ENCODE results near the gene COL2A1.

The COL2A1 gene

DNA sequence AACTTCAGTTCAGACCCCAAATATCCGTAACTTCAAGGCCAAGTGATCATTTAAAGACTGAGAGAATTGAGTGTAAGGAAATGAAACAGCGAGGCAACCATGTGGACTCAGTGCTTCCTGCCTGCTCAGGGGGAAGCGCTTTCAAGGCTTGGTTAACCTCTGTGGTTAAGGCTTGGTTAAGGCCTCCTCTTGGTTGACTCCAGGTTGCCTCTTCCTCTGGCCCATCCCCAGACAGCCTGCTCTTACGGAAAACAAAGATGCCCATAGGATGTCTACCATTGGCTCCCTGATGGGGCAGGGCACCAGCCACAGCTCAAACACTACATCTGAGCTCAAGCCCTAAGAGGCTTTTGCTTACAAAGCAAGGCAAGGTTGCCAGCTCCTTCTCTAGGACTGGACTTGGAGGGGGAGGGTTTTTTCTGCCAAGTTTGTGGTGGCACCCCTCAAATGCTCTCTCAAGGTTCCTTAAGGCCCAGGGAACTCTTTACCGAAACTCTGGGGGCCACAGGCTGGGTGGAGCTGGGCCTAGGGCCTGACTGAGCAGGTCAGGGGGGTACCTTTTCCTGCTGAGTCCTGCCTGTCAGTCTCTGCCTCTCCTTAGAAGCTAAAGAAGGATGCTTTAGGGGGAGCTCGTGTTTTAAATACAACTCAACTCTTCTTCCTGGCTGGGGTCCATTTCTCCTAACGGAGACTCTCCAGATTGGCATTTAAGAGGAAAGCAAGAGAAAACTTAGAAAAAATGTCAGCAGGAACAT lies 13.7 kb downstream of the COL2A1 start:
- peak in 1 of 2 donors; percentile 13 for DNase-seq (ENCODE audit: low read depth in 2 of 2, low spot score in 1 of 2)

DNA sequence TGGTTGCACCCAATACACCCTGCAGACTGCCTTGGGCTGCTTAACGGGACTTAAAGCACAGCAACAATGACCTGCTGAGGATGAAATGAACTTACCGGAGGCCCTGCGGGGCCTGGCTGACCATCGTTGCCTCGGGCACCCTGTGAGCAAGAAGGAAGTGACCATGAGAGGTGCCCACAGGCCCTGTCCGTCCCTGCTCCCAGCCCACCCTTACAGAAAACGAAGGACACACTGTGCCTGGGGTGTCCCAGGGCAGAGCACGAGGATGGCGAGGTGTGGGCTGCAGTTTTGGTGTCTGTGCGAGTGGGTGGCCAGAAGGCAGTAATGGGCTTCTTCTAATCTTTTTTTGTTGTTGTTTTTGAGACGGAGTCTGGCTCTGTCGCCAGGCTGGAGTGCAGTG lies 14.6 kb downstream of the COL2A1 start:
- no peak for DNase-seq (ENCODE audit: low read depth in 2 of 2, low spot score in 1 of 2)

DNA sequence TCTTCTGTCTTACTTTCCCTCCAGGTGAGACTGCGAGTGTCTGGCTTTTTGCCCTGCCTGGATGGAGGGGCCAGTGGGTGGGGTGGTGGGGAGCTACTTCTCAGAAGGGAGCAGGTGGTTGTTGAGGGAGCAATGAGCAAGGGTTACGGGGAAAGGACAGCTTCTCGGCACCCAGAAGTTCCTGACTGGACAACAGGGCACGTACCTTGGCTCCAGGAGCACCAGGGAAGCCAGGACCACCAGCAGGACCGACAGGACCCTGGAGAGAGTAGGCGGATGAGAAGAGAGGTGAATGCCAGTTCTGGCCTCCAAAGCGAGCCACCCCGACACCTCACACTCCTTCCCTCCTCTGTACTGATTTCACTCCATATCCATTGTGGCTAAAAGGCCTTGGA lies 15.3 kb downstream of the COL2A1 start:
- DNase-seq (ENCODE audit: low read depth in 2 of 2, low spot score in 1 of 2), result no peak

DNA sequence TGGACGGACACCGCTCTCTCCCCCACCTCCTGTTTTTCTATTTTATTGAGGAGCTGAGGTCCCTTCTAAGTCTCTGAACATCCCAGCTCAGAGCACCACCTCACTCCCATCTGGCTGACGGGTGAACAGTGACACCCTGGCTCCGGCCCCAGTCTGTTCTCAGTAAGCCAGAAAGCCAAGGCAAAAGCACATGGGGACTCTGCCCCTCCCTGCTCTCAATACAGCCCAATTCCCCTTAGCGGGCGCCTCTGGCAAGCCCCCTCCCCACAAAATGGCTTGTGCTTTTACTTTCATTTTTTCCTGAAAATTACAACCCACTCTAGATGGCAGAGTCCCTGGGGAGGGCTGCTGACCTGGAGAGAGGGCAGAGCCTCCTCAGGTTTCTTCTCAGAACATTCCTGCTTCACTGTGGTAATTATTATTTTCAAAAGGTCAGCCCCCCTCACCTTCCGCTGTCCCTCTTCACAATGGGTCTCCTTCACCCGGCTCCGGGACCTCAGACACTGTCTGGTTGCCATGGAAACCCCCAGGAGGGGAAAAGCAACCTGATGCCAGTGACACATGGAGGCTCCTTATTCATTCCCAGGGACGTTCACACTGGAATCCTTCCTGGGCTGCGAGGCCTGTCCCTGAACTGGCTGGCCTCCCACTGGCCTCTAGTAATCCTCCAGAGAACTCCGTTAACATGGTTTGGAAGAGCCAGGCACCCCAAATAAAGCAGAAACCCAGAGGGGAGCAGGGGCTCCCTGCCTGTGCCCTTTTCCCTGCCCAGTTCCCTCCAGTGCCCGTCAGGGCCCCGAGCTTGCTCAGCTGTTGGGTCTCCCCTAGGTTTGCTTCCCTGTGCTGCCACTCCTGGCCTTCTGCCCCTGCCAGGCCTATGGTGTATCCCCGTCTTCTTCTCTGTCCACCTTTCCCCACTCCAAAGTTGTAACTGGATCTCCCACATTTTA lies 15.9 kb downstream of the COL2A1 start:
- no peak for DNase-seq (ENCODE audit: low read depth in 2 of 2, low spot score in 1 of 2)

DNA sequence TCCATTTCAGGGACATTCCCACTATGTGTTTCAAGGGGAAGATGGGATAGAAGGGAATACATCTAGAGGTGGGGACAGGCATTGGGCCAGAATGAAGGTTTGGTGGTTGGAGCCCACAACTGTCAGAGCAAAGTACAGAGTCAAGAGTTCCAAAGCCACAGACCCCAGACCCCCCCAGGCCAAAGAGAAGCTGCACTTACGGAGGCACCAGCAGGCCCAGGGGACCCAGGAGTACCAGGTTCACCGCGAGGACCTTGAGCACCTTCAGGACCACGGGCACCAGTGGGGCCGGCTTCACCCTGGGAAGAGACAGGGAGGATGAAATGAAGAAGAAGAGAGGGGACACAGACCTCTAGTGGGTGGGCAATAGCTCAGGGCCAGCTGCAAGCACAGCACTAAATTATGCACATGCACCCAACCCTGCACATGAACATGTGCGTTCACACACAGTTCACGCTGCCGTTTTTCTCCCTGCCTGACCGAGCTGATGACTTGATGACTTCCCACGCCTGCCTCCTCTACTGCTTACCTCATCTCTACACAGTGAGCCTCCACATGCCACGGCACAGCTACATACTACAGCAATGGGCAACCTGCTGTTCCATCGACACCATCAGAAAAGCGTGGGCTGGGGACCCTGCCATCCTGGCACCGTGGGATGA lies 16.7 kb downstream of the COL2A1 start:
- no peak for DNase-seq (ENCODE audit: low read depth in 2 of 2, low spot score in 1 of 2)

DNA sequence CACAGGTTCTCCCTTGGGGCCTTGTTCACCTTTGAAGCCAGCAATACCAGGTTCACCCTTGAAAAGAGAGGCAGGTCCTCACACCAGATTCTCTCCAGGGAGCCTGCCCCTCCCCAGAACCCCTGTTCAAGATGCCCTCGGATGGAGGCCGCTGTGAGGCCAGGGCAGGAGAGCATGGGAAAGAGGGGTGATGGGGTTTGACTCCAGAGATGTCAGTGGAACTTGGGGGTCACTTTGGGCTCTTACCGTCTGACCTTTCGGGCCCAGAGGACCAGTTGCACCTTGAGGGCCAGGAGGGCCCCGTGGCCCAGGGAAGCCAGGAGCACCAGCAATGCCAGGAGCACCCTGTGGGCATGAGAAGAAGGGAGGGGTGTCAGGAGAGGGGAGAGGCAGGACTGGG lies 17.4 kb downstream of the COL2A1 start:
- no peak for DNase-seq (ENCODE audit: low read depth in 2 of 2, low spot score in 1 of 2)

DNA sequence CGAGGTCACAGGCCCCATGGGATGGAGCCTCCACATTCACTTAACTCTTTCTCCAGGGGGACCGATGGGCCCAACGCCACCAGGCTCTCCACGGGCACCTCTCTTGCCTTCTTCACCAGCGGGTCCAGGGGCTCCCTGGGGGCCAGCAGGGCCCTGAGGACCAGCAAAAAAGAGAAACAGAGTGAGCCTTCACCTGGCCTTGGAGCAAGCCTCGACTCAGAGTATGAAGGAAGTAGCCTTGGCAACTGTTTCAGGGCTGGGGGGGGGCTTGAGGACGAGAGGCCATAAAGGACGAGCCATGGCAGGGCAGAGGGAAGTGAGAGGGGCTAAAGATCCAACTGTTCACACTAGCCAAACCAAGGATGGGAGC lies 18.0 kb downstream of the COL2A1 start:
- DNase-seq (ENCODE audit: low read depth in 2 of 2, low spot score in 1 of 2), result no peak

DNA sequence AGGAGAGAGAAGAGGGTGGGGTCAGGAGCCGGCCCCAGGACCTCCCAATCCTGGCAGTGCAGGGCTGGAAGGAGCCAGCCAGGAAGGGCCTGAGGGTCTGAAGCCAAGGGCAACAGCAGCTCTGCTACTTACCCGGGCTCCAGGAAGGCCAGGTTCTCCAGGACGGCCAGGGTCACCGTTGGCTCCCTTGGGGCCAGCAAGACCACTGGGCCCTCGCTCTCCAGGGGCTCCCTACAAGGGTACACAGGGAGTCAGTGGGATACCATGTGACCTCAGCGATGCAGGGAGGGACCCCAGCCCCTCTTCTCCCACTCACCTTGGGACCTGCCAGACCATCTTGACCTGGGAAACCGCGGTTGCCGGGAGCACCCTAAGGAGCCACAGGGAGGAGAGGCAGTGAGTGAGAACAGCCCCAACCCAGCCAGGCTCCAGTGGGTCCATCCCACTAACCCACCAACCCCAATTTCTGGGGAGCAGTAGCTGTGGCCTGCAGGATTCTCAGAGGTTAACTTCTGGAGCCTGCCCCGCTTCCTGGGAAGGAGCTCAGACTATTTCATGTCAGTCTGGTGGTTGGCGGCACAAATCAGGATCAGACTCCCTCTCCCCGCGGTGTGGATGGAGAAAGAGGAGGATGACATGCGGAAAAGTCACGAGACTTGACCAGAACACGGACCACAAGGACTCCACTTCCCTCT lies 18.5 kb downstream of the COL2A1 start:
- DNase-seq (ENCODE audit: low read depth in 2 of 2, low spot score in 1 of 2), result no peak

DNA sequence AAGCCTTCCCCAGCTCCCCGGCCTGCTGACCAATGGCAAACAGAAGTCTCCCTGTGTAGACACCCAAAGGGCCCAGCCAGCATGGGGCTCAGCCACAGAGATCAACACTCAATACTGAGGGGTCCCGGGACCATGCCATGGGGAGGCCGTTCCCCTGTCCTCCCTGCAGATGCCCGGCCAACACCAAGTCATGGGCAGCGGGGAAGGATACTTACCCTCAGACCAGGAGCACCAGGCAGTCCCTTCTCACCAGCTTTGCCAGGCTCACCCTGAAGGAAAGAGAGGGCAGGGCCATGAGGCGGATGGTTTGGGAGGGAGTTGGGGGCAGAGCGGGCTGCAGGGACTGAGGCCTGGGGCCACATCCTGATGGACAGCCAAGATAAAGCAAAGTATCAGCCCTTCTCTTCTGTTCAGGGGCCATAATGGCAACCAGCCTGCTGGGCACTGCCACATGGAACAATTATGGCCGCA lies 19.9 kb downstream of the COL2A1 start:
- no peak for DNase-seq (ENCODE audit: low read depth in 2 of 2, low spot score in 1 of 2)

DNA sequence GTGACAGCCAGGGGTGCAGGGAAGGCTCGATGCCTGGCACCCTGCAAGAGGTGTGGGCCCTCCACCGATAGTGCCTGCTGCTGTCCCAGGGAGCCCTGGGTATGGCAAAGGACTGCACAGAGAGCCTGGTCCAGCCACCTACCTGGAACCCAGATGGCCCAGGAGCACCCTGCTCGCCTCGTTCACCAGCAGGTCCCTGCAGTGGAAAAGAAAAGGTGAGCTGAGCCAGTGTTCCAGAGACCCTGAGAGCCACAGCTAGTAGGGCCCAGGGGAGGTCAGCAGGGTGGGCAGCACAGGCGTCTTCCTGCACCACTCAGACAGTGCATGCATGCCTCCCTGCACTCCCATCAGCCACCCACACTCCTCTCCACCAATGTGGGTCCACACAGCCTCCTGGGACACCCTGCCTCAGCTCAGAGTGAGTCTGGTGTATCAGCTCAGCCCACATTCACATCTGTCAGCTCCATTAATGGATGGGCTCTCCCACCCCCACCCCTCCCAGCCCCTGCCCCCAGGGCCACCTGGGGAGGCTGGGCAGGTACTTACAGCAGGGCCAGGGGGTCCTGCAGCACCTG lies 20.6 kb downstream of the COL2A1 start:
- DNase-seq (ENCODE audit: low read depth in 2 of 2, low spot score in 1 of 2), result no peak

DNA sequence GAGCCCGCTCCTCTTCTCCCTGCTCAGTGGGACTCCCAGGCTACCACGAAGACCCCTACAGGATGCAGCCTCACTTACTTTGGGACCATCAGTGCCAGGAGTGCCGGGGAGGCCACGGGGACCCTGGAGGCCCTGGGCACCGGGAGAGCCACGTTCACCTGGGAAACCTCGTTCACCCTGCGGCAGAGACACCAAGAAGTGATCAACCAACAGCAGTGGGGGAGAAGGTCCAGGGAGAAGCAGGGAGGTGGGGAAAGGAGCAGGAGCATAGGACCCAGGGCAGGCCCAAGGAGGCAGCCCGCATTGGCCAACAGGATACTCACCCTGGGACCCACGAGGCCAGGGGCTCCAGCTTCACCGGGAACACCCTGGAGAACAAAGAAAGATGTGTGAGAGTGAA lies 21.5 kb downstream of the COL2A1 start:
- no peak for DNase-seq (ENCODE audit: low read depth in 2 of 2, low spot score in 1 of 2)

DNA sequence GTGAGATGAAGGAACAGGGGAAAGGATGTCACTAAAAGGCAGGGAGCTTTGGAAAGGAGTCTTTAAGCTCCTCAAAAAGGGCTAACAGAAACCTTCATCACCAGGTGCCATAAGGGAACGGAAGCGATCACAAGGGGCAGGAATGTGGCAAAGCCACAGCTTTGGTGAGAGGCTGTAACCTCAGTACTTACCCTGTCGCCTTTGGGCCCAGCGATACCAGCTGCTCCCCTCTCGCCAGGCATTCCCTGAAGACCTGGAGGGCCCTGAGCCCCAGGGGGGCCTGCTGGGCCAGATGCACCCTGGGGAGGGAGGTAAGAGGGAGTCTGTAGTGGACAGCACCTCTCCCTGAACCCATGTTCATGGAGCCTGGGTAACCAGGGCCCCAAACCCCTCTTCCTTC lies 22.0 kb downstream of the COL2A1 start:
- no peak for DNase-seq (ENCODE audit: low read depth in 2 of 2, low spot score in 1 of 2)

DNA sequence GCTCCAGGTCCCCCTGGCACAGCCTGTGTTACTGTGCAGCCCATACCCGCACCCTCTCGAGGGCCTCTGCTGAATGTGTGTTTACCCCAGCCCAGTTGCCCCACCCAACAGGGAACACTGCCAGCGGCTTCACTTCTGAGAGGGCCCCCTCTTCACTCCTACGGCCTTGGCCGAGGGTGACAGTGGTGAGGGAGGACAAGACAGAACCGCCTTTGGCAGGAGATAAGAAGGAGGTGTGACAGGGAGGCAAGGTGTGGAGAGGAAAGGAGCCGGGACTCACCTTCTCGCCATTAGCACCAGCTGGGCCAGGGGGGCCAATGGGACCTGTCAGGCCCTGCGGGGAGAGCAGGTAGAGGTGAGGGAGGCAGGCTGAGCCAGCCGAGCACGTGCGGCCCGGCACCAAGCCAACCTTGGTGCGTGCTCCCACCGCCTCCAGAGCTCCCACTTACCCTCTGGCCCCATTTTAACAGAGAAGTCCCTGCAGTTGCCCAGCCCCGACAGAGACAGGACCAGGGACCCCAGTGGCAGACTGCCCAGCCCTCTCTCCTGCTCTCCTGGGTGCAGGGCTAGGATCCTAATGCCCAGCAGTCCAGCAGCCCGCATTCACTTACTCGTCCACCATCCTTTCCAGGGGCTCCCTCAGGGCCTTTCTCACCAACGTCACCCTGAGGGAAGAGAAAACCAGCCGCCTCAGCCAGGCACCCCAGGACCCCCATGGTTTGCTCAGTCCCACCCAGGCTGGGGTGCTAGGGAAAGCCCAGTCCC lies 22.6 kb downstream of the COL2A1 start:
- no peak for DNase-seq (ENCODE audit: low read depth in 2 of 2, low spot score in 1 of 2)

DNA sequence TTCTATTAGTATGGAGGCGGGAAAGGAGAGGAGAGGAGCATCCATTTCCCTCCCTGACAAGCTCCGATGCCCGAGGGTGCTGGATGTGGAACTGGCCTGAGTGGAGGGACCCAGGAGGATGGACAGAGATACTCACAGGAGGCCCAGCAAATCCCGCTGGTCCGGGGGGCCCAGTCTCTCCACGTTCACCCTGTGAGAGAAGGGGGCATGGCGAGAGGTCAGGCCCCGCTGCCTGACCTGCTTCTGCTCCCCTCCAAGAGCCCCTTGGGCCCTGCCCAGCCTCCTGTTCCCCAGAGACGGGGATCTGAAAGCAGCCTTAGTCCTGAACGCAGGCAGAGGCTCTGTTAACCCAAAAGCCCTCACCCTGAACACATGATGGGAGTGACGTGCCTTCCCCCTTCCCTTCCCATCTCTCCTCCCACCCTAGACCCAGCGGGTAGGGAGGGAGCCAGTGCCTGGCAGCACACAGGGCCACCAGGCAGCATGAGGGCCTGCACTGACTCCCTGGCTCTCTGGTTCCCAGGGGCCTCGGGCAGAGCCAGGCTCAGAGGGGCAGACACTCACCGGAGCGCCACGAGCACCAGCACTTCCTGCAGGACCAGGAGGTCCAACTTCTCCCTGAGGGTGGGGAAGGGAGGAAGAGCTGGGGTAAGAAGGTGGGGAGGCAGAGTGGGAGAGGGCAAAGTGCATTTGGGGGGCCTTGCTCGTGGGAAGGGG lies 23.3 kb downstream of the COL2A1 start:
- no peak for DNase-seq (ENCODE audit: low read depth in 2 of 2, low spot score in 1 of 2)

DNA sequence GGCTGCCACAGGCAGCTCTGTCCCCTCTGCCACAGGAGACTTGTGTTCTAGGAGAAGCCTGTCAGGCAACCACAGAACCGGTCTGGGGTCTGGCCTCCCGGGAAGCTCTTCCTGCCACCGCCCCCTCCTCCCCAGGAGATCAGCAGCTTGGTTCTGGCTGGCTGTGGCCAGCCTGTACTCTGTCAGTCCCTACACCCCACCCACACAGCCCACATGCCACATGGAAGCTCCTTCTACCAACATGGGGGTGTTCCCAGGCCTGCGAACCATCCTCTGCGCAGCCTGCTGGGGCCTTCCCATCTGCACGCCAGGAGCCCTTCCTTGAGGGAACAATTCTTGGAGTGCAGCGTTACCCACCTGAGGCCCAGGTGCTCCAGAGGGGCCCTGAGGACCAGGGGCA lies 24.1 kb downstream of the COL2A1 start:
- no peak for DNase-seq (ENCODE audit: low read depth in 2 of 2, low spot score in 1 of 2)

DNA sequence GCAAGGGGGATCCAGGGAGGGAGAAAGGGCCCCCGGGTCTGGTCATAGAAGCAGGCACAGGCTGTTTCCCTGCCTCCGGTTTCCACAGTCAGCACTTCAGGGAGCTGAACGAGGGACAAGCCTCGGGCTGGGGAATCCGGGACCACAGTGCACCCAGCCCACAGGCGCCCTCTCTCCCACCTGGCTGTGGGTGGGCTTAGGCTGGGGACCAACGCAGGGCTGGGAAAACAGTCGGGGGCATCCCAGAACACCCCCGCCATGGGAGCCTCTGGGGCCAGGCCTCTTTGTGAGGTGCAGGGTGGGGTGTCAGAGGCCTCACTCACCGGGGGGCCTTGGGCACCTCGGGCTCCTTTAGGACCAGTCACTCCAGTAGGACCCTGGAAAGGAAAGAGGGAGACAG lies 24.6 kb downstream of the COL2A1 start:
- DNase-seq (ENCODE audit: low read depth in 2 of 2, low spot score in 1 of 2), result no peak

DNA sequence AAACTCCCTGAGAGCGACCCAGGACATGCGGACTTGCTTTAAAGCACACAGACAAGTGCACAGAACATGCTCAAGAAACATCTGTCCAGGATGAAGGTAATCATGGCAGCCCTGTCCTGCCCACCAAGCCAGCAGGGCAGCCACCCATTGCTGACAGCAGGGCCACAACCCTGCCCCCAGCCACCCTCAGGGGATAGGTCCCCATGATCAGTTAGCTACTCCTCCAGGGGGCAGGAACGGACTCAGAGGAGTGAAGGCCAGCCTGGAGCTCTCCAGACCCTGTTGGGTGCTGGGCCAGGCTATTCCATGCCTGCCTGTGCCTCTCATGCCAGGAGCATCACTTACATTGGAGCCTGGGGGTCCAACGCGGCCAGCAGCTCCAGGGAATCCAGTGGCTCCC lies 25.1 kb downstream of the COL2A1 start:
- no peak for DNase-seq (ENCODE audit: low read depth in 2 of 2, low spot score in 1 of 2)

DNA sequence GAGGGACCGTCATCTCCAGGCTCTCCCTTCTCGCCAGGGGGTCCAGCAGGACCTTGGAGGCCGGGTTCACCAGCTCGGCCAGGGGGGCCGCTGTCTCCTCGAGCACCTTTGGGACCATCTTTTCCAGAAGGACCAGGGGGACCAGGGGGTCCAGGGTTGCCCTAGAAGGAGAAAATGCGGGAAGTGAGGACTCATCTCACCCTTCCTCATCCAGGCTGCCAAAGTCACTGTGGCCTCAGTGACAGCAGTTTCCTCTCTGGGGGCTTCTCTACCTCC lies 25.7 kb downstream of the COL2A1 start:
- no peak for DNase-seq (ENCODE audit: low read depth in 2 of 2, low spot score in 1 of 2)

DNA sequence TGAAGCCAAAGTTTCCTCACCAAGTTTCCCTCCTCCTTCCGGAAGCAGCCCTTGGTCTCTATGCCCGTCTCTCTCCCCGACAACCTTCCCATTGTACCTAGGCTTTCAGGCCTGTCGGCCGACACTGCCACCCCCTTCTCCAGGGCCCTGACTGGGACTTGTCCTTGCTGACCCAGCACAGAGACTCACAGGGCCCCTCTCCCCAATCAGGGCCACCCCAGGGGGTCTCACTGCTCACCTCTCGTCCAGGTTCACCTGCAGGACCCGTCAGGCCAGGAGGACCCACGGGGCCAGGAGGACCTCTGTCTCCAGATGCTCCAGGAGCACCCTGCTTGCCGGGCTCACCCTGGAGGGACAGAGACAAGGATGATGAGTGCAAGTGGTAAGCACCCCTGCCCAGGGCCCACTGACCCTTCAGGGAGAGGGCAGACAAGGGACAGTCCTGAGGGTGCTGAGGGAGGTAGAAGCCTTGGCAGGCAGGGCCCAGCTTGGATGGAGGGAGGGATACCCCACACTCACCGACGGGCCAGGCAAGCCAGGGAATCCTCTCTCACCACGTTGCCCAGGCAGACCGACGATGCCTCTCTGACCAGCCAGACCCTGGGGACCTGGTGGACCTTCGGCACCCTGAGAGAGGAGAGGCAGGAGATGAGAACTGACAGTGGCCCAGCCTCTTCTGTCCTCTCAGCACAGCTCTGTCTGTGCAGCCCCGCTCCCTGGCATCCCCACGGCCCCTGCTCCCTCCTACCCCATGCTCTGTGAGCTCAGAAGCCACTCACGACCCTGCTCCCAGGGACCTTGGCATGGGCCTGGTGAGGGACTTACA lies 26.3 kb downstream of the COL2A1 start:
- DNase-seq (ENCODE audit: low read depth in 2 of 2, low spot score in 1 of 2), result no peak
